Adipose tissue (tissue), 3 donors: ENCODE results near the gene LOX. TPM values are rescaled to one million over a fixed set of nuclear protein-coding genes. Genes with fewer than 3 reads are reported as not detected.

Source experiments
- H3K27ac ChIP-seq: one replicate; pipeline ENCODE4 v1.5.1; 2013; ENCODE audit warnings: low read depth, low read length
- WGBS, 3 donors: extraction: QIAGEN DNeasy Blood & Tissue Kit; methylation state at CpG; one replicate each; pipeline ENCODE4 v1.1.7; 2013; 5-methylcytosine and 5-hydroxymethylcytosine counted together
- polyA plus RNA-seq, 3 donors: library from polyadenylated mRNA; stranded (reverse); fragments of 200-250 nt; gene quantifications; one replicate each; pipeline ENCODE4 v1.2.3, GENCODE V29; 2013
- donor health status: healthy with polysubstance abuse.
- donor health status: Bipolar disorder and iron deficiency.
- donor health status: healthy.

The LOX gene
- polyA plus RNA-seq, 3 donors, result 3.7 to 29.7 (median 10.7) TPM

- WGBS, 3 donors, result 85 to 92% (median 89%) methylated on average over 2 of the region's 2 CpGs
Measured at GRCh38 chr5:122073018-122073417, 5.0 kb downstream of the LOX start.

GRCh38 chr5:122067390-122067789, 10.7 kb downstream of the LOX start:
- 48 to 74% (median 74%) methylated on average over 1 of the region's 1 CpG for WGBS, 3 donors
- H3K27ac ChIP-seq, result no peak overlapping the region

More at GRCh38 chr5:122073018-122073417, 5.0 kb downstream of the LOX start:
- no peak overlapping the region for H3K27ac ChIP-seq

- WGBS, 3 donors, result 96 to 98% (median 96%) methylated on average over 3 of the region's 3 CpGs
- H3K27ac ChIP-seq, result no peak overlapping the region
Measured at GRCh38 chr5:122064992-122065391, 13.1 kb downstream of the LOX start.

GRCh38 chr5:122063836-122064235, 14.2 kb downstream of the LOX start:
- H3K27ac ChIP-seq, result no peak overlapping the region
- WGBS, 3 donors, result 81 to 87% (median 81%) methylated on average over 1 of the region's 1 CpG

DNA sequence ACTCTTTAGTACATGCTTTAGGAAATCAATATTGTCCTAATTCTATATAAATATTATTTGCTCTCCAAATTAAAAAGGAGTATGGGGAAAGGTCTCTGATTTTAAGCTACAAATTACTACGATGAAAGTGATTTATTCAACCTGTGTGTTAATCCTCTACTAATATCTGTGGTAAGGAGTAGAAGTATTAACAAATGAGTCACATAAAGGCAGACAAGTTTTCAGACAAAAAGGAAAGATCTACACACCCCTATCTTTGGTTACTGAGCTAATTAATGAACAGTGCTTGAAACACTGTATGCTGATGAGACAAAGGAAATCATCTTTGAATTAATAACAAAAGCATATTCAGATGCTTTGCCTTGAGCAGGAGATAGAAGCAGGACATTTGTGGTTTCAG, 15.9 kb downstream of the LOX start:
- WGBS, 3 donors, result 67 to 81% (median 81%) methylated on average over 1 of the region's 1 CpG

GRCh38 chr5:122056913-122057312, 21.1 kb downstream of the LOX start:
- no peak overlapping the region for H3K27ac ChIP-seq

More for the DNA sequence above, 15.9 kb downstream of the LOX start:
- H3K27ac ChIP-seq, result no peak overlapping the region

GRCh38 chr5:122054266-122054665, 23.8 kb downstream of the LOX start:
- WGBS, 3 donors, result 75 to 91% (median 80%) methylated on average over 4 of the region's 4 CpGs
- H3K27ac ChIP-seq, result no peak overlapping the region

DNA sequence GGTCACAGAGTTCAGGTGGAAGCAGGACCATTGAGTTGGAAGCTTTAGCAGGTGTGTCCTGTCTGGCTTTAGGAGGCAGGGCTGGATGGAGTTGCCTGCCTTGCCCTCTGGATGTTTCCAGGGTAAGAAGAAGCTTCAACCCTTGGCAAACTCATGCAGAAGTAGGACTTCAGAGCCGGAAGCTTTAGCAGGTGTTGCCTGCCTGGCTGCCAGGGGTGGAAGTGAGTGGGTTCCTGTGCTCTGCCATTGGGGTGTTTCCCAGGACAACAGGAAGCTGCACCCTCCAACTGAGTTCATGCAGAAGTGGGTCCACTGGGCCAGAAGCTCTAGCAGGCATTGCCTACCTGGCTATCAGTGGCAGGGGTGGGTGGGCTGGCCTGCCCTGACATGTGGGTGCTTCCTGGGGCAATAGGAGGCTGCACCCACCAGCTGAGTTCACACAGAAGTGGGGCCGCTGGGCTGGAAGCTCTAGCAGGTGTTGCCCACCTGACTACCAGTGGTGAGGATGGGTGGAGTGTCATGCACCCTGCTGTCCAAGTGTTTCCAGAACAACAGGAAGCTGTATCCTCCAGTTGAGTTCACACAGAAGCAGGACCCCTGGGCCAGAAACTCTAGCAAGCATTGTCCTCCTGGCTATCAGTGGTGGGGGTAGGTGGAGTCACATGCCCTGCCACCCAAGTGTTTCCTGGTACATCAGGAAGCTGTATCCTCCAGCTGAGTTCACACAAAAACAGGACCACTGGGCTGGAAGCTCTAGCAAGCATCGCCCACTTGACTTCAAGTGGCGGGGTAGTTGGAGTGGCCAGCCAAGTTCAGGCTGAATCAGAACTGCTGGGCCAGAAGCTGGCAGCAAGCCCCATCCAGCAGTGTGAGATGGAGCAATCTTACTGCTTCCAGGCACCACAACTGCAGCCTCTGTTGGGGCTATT, 24.6 kb downstream of the LOX start:
- H3K27ac ChIP-seq, result no peak overlapping the region
- 71 to 88% (median 79%) methylated on average over 4 of the region's 4 CpGs for WGBS, 3 donors

DNA sequence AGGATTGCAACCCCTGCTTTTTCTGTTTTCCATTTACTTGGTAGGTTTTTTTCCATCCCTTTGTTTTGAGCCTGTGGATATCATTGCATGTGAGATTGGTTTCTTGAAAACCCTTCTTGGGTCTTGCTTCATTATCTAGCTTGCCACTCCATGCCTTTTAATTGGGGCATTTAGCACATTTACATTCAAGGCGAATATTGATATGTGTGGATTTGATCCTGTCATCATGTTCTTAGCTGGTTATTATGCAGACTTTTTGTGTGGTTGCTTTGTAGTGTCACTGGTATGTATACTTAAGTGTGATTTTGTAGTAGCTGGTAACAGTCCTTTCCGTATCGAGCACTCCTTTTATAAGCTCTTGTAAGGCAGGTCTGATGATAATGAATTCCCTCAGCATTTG, 26.5 kb downstream of the LOX start:
- WGBS, 3 donors, result 97 to 98% (median 97%) methylated on average over 3 of the region's 3 CpGs
- H3K27ac ChIP-seq, result no peak overlapping the region

- H3K27ac ChIP-seq, result no peak overlapping the region
Measured at GRCh38 chr5:122050959-122051358, 27.1 kb downstream of the LOX start.

GRCh38 chr5:122040636-122041302, 37.3 kb downstream of the LOX start:
- WGBS, 3 donors, result 83 to 91% (median 88%) methylated on average over 3 of the region's 3 CpGs
- no peak overlapping the region for H3K27ac ChIP-seq

DNA sequence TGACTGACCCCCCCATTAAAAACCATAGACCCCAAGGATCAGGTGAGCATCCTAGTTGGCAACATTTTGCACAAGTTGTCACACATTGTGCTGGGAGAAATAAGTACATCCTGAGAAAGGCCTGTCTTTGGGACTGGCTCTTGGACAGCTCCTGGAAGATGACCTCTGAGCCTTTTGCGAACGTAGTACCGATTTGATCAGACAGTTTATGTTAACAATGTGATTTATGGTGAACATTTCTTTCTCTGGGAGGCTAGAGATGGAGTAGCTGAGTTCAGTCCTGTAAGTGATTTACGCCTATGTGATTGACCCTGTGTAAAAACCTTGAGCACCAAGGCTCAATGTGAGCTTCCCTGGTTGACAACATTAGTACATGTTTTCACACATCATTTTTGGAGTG, 41.7 kb downstream of the LOX start:
- WGBS, 3 donors, result 67 to 82% (median 75%) methylated on average over 4 of the region's 4 CpGs

DNA sequence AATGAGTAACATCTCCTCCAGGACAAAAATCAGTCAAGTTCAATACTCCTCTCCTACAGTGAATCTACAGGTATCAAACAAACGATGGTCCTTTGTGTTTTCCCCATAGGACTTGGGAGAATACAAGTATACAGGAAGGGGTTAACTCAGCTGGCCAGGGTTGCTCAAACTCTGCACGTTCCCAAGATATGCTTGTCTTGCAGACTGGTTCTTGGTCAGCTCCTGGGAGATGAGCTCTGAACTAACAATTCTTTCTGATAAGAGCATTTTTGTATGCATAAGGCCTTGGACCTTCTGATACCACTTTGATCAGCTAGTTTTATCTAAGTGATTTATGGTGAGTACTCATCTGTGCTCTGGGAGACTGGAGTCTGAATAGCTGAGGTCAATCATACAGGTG, 42.1 kb downstream of the LOX start:
- H3K27ac ChIP-seq, result no peak overlapping the region
- WGBS, 3 donors, result 49 to 55% (median 53%) methylated on average over 2 of the region's 2 CpGs

More for the DNA sequence above, 41.7 kb downstream of the LOX start:
- H3K27ac ChIP-seq, result no peak overlapping the region

DNA sequence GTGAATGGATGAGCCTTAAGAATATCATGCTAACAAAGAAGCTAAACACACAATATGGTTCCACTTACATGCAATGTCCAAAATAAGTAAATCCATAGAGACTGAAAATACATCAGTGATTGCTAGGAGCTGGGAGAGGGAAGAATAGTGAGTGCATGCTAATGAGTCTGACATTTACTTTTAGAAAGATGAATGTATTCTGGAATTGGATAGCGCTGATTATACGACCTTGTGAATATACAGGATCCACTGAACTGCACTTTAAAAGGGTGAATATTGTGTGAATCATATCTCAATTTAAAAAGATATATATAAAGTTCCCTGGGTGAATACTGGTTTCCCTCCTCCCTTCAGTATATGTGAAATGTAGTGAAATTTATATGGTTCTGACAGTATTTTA, 46.2 kb downstream of the LOX start:
- no peak overlapping the region for H3K27ac ChIP-seq
- 89 to 94% (median 90%) methylated on average over 2 of the region's 2 CpGs for WGBS, 3 donors

DNA sequence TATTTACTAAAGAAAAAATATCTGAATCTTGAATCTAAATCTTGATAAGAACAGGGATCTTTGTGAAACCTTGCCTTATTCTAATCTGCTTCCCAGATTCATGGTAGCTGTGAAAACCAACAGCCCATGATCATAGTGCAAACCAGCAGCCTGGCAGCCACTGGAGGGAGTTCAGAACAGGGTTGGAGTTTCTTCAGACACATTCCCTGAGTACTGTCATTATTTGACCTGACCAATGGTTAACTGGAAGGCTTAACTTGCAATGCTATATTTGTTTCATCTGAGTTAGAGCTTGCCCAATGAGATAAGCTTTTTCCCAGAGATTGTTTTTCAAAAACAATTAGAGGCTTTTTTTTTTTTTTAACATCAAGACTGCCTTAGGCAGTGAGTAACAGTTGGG, 47.8 kb downstream of the LOX start:
- H3K27ac ChIP-seq, result no peak overlapping the region

DNA sequence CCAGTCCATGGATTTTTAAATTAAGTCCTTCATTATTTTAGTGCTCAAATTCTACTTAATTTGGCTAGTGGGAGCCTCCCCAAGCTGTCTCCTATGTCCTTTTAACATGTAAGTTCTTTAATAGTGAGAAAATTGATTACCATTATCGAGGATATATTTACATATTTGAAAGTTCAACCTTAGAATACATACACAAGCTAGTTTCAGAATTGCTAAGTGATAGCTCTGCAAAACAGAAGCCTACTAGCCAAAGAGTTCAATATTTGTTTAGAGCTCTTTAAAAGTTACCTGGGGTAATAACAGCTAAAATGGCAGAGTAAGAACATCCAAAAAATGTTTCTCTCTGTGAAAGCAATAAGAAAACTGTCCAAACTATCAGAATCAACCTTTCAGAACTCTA, 48.2 kb downstream of the LOX start:
- H3K27ac ChIP-seq, result no peak overlapping the region
- WGBS, 3 donors, result 62 to 96% (median 91%) methylated on average over 1 of the region's 1 CpG

DNA sequence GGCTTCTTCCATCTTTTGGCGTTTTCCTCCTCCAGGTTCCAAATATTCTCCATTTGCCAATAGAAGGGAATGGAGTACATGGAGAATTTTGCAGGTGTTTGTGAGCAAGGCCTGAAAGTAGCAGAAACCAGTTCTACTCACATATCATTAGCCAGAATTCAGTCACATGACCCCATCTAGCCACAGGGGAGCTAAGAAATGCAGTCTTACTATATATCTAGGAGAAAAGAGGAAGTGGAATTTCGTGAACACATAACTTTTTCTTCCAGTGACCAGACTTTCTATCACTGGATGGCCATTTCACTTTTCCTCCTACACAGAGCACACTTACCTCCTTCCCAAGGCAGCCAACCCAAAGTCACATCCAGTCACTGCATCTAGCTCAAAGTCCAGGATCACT, 55.1 kb downstream of the LOX start:
- WGBS, 3 donors, result 85 to 92% (median 91%) methylated on average over 2 of the region's 2 CpGs
- H3K27ac ChIP-seq, result no peak overlapping the region

- WGBS, 3 donors, result 93 to 96% (median 95%) methylated on average over 7 of the region's 7 CpGs
Measured at GRCh38 chr5:122019919-122020590, 58.0 kb downstream of the LOX start.

DNA sequence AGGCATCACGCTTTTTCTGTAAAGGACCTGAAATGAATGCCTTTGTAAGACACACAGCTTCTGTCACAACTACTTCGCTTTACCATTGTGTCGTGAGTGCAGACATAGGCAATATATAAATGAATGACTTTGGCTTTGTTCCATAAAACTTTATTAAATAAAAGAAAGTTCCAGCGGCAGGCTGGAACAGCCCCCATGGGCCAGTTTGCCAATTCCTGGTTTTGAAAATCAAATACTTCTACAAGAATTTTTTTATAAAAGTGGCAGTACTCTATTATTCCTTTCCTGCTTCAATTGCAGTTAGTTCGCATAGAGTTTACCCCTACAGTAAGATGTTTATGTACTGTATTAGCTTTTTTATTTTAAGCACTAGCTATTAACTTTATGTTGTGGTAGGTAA, 62.6 kb downstream of the LOX start:
- 72 to 82% (median 73%) methylated on average over 5 of the region's 5 CpGs for WGBS, 3 donors
- no peak overlapping the region for H3K27ac ChIP-seq

More at GRCh38 chr5:122019919-122020590, 58.0 kb downstream of the LOX start:
- H3K27ac ChIP-seq, result no peak overlapping the region
